HG02981 (cell line): ENCODE results near the gene SPRED3.
"Not testable (repeated sequence)": the region's sequence is repeated elsewhere in the genome, so short reads cannot be mapped to it uniquely, and the experiment has no call there.

ENCODE experiments used
- ATAC-seq: cut with Tn5 transposase; IDR thresholded peaks from one replicate; pipeline ENCODE4 v1.9.1; 2021; ENCODE audit warnings: mild to moderate bottlenecking, moderate library complexity; ENCODE audit not compliant: unreplicated experiment

SPRED3 gene

DNA sequence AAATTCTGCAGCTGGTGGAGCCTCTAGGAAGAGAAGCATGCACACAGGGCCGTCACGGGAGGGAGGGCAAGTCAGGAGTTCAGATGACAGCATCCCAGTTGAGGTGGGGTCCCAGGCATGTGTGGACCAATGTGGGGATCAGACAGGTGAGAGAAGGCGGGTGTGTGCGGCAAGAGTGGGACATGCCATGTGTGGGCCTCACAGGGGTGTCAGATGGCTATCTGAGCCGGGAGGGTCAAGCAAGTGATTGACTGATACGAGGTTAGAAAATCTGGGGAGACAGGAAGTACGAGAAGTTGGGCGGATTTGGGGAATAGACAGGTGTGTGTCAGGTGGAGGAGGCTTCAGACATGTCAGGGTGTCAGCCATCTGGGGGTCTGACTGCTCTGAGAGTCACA lies 28.6 kb downstream of the SPRED3 start:
- no peak for ATAC-seq

DNA sequence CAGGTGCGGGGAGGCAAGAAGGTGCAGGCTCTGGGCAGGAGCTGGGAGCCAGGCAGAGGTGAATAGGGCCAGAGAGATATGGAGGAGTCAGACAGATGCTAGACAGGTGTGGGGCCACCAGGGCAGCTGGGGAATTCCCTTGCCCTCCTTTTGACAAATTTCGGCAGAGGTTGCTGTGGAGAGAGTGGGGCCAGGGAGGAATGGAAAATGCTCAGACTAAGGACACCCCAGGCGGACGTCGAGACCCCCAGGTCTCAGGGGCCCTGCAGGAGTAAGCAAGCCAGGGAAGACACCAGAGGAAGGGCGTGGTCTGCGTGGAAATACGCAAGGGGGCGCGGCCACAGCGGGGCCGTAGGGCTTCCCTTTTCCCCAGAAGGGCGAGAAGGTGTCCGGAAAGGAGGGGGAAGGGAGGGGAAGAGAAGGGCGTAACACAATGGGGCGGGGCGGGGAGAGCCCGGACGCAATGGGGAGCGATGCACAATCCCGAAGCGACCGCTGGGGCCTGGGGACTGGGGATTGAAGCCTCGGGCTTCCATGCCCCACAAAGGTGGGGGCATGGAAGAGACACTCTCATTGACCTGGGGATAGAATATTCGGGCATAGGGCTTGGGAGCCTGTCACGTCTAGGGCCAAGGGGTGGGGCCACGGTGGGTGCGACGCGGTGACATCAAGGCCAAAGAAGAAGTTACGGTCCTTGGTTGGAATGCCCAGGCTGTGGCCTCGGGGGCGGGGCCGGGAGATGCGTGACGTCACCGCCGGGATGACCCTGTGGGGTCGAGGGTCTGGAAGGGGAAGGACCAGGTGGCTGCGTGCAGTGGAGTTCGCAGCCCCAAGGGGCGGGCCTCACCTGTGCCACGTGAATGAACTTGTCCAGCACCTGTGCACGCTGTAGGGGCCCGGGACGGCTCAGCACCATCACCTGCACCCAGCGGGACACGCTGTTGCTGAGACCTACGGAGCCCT lies 29.3 kb downstream of the SPRED3 start:
- ATAC-seq = no peak

DNA sequence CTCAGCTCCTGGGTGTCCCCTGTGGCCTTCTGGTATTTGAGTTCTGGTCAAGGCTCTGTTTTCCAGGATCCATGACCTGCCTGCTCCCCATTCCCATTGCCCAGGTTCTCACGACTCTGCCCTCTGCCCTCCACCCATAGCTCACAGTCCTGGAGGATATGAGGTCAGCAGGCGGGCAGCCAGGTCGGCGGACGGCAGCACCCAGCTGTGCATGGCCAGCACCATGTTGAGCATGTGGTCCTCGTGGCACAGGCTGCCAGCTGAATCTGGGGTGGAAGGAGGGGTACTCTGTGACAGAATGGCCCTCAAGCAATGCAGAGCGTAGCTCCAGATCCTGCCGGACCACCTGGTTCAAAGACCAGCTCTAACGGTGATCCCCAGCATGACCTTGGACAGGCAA lies 32.4 kb downstream of the SPRED3 start:
- no peak for ATAC-seq

DNA sequence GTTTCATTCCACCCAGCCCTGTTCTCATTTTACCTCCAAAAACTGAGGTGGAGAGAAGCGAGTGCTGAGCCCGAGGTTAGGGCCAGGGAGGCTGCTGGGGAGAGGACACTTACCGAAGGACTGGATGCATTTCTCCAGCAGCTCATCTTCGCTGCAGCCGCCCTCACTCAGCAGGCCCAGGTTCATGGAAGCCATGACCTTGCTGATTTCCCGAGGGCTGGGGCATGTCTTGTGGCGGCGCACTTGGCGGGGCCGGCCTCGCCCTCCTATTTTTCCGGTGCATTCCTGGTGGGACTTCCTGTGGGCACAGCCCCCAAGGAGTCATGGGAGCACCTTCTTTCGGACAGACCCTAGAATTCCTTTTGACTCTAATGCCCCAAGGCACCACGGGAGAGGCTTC lies 33.4 kb downstream of the SPRED3 start:
- no peak for ATAC-seq

DNA sequence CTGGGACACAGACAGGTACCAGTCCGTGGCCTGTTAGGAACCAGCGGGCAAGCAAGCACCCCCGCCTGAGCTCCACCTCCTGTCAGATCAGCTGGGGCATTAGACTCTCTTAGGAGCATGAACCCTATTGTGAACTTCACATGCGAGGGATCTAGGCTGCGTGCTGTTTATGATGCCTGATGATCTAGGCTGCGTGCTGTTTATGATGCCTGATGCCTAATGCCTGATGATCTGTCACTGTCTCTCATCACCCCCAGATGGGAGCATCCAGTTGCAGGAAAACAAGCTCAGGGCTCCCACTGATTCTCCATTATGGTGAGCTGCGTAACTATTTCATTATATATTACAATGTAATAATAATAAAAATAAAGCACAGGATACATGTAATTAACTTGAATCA lies 33.9 kb downstream of the SPRED3 start:
- ATAC-seq = no peak

DNA sequence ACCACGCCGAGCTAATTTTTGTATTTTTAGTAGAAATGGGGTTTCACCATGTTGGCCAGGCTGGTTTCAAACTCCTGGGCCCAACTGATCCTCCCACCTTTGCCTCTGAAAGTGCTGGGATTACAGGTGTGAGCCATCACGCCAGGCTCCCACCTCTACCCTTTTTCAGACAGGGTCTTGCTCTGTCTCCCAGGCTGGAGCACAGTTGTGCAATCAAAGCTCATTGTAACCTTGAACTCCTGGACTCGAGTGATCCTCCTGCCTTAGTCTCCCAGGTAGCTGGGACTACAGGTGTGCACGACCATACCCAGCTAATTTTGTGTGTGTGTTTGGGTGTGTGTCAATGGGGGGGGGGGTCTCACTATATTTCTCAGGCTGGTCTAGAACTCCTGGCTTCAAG lies 35.8 kb downstream of the SPRED3 start:
- ATAC-seq = no peak

DNA sequence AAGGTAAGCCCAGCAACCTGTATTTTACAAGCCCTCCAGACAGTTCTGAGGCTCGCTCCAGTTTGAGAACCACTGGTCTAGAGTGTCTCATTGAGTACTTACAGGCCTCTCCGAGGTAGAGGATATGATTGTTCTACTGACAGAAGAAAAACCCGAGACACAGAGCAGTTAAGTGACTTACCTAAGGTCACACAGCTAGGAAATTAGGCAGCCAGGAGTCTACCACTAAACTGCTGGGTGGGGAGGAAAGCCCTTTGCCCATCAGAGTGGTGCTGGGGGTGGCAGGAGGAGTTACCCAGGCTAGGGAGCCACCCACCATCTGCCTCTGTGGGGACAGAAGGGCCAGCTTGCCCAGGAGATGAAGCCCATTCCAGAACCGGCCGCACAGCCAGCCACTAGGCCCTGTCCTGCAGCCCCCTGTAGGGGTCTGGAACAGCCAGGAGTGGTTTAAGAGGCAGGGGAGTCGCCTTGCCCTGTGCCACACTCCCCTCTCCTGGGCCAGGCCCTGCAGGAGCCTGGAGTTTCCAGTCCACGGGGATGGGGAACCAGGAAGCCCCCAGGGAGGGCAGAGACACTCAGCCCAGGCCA lies 36.8 kb downstream of the SPRED3 start:
- ATAC-seq = no peak

DNA sequence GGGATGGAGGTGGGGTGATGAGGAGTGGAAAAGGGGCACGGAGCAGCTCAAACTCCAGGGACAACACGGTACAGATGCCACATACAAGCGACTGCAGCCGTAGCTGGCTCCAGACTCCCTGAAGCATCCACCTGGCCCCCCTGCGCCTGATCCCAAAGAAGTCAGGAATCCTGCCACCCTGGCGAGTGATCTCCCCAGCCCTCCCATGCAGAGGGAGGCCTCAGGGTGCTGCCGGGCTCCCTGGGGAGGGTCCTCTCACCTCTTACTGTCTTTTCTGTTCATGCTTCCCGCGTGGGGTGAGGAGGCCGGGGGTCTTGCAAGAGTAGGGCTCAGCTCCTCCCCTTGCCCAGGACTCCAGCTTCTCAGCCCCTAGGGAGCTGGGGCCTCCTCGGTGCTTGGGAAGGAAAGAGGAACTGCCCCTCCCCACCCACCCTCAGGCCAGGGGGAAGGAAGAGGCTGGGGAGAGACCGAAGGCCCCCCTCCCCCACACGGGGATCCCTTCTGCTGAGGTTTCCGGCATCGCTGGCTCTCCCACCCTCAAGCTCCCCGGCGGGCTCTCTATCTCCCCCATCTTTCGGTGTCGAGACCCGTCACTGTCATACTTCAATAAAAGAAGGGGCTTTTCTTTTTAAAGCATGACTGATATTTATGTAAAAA lies 37.4 kb downstream of the SPRED3 start, which contains the start of gene RASGRP4:
Gene RASGRP4 (minus strand): TSS at position 410 of the 657 bp plus-strand sequence. CDS start 128 bp downstream, at position 282.
- ATAC-seq = no peak

DNA sequence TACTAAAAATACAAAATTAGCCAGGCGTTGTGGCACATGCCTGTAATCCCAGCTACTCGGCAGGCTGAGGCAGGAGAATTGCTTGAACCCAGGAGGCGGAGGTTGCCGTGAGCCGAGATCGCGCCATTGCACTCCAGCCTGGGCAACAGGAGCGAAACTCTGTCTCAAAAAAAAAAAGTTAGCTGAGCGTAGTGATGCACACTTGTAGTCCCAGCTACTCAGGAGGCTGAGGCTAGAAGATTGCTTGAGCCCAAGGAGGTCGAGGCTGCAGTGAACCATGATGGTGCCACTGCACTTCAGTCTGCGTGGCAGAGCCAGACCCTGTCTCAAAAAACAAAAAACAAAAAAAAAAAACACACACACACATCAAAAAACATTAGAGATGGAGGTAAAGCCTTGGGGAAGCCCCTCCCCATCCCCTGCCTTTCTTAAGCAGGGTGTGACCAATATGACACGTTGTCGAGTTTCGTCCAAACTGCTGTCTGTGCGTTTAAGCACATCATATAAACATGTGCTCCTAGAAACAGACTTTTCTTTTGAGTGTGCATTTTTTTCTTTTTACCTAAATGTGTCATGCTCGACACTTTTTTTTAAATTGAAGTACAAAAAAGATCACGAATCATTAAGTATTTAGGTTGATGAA lies 38.7 kb downstream of the SPRED3 start:
- not testable (repeated sequence) for ATAC-seq

DNA sequence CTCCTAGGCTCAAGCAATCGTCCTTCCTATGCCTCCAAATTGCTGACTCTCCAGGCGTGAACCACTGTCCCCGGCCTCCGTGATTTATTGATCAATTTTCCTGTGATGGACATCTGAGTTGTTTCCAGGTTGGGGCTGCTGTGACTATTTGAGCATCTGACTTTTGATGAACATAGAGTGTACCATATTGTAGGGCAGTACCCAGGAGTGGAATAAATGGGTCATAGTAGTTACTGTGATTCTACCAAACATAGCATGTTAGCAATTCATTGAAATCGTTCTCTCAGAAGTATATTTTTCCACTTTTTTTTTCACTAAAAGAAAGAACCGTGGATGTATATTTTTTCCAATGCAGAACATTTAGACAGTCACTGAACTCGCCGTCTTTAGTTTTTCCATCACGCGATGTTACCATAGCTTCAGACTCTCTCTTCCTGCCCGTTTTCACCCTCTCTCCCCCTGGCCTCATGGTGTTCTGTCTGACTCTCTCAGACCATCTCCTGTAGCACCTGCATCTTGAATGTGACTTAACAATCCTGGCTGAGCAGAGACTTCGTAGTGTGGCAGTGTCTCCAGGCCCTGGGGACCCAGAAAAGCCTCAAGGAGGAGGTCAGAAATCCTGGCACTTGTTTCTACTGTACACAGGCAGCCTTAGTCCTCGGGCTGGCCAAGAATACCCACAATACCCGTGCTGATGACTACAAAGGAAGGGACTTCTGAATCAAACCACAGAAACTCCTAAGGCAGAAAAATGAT lies 40.7 kb downstream of the SPRED3 start:
- ATAC-seq = no peak

DNA sequence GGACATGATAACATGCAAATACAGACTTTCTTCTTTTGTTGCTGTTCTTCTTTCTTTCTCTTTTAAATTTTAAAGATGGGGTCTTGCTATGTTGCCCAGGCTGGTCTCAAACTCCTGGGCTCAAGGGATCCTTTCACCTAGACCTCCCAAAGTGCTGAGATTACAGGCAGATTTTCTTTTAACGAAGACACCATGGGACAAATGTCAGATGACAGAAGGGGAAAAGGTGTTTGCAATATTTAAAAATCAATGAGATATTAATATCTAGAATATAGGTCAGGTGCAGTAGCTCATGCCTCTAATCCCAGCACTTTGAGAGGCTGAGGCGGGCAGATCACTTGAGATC lies 41.3 kb downstream of the SPRED3 start:
- ATAC-seq = no peak

DNA sequence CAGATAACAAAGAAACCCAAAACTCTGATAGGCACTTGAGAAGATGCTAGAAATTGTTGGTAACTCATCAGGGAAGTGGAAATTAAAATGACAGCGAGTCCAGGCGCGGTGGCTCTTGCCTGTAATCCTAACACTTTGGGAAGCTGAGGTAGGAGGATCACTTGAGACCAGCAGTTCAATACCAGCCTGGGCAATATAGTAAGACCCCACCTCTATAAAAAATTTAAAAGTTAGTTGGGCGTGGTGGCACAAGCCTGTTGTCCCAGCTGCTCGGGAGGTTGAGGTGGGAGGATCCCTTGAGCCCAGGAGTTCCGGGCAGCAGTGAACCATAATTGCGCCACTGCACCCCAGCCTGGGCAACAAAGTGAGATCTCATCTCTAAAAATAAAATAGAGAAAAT lies 42.4 kb downstream of the SPRED3 start:
- ATAC-seq = no peak

DNA sequence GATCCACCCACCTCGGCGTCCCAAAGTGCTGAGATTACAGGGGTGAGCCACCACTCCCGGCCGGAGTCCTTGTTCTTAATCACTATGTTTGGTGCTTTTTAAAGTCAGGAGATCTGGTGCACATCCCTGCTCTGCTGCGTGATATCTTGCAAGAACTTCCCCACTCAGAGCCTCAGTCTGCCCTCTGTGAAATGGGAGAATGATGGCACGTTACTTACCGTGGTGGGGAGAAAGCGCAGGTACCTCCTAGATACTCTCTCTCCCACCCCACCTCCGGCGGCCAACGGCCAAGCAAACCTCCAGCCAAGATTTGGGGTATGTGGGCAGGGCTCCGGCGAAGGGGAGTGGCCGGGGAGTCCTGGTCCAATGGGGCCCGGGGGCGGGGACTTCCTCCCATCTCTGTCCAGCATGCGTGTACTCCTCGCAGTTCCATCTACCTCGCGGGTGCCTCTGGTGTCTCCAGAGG lies 44.8 kb downstream of the SPRED3 start, which contains the start of gene RYR1:
Gene RYR1 (plus strand): TSS at position 424 of the 466 bp plus-strand sequence. CDS start 139 bp downstream, outside the sequence.
- no peak for ATAC-seq

DNA sequence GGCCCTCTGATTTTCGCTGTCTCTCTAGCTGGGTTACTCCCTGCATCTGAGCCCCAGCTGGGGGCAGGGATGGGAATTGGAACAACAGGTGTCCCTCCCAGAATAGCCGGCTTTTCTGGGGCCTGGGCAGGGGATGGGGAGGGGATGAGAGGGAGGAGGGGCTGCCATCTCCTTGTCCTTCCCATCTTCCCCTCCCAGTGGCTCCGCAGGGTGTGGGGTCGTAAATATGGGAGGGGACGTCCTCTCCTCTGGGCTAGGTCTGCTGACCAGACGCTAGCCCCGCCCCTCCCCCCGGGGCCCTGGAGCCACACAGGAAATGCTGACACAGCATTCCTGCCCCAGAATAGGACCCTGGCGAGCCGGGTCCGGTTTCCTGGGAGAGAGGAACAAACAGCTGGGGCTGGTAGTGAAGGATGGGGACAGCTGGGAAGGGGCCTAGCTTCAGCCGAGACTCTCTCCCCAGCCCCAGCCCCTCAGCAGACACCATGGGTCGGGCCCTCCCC lies 46.1 kb downstream of the SPRED3 start:
- no peak for ATAC-seq

DNA sequence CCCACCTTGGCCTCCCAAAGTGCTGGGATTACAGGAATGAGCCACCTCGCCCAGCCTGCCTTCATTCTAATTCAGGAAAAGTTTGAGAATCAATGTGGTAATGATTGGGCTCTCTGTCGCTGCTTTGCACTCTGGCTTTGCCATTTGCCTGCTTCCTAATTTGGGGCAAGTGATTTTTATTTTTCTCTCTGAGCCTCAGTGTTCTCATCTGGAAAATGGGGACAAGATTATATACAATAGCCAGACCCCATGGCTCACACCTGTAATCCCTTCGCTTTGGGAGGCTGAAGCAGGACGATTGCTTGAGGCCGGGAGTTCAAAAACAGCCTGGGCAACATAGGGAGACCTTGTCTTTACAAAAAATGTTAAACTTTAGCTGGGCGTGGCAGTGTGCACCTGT lies 48.8 kb downstream of the SPRED3 start:
- no peak for ATAC-seq

DNA sequence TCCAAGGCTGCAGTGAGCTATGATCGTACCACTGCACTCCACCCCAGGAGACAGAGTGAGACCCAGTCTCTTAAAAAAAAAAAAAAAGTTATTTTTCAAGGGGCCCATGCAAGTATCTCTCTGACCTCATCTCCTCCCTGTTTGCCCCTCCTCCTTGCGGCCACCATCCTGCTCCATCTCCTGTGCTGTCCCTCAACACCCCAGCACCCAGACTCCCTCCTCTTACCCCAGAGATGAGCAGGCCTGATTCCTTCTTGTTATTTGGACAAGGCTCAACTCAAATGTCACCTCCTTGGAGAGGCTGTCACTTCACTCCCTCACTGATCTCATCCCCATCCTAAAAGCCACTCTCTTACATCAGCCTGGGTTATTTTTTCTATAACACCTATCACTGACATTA lies 49.4 kb downstream of the SPRED3 start:
- no peak for ATAC-seq

DNA sequence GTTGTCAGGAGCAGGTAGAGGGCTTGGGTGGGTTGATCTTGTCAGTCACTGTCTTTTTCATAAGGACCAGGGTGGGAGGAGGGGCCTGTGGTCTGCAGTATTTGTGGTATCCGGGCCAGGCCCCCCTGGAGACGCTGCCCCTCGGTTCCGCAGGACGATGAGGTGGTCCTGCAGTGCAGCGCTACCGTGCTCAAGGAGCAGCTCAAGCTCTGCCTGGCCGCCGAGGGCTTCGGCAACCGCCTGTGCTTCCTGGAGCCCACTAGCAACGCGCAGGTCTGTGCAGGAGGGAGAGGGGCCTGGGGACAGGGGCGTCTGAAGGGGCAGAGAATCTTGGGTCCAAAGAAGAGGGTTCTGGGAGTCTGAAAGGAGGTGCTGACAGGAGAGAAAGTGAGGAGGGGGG lies 52.1 kb downstream of the SPRED3 start:
- no peak for ATAC-seq

DNA sequence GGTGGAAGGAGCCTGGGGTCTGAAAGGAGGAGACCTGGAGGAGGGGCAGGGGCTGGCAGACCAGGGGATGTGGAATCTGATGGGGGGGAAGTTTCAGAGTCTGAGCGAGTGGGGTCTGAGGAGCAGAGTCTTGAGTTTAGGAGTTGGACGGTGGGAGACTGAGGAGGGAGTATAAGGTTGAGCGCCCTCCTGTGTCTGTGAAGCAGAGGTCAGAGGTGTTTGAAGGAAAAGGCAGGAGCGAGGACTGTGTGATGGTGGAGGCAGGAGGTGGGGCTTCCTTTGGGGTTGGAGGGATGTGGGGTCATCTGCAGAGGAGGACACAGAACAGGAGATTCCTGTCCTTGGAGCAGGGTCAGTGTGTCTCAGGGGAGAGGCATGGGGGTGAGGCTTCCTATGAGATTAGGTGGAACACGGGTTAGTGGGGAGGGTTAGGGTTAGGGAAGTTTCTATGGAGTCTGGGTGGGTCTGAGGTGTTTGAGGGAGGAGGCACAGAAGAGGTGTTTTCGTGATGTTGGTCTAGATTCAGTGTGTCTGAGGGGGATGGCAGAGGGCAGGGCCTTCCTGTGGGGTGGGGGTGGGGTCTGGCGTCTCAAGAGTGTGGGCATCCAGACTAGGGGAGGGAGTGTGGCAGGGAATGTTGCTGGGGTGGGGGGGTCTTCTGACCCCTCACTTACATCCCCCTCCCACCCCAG lies 53.3 kb downstream of the SPRED3 start:
- no peak for ATAC-seq

DNA sequence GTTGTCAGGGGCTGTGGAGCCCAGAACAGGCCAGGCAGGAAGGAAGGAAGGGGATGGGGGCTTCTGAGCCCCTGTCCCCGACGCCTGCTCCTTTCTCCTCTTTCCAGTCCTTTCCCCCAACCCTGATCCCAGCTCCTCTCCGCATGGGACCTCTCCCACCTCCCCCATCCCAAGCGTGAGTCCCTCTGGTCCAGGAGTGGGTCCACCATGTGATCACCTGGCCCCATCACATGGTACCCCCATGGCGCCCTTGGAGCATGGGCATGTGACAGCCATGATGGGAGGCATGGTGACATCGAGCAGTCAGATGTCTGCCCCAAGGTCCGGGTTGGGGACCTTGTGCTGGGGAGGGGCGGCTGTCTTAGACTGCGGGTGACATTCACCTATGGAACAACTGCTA lies 54.2 kb downstream of the SPRED3 start:
- ATAC-seq = no peak
